GM18873 (cell line): ENCODE results near the gene ZCCHC10.
"Not testable (repeated sequence)": the region's sequence is repeated elsewhere in the genome, so short reads cannot be mapped to it uniquely, and the experiment has no call there.

Experiments
- ATAC-seq: cut with Tn5 transposase; IDR thresholded peaks from one replicate; pipeline ENCODE4 v1.9.1; 2021; ENCODE audit warnings: mild to moderate bottlenecking, moderate library complexity, moderate number of reproducible peaks; ENCODE audit not compliant: unreplicated experiment, low FRiP score

The ZCCHC10 gene

DNA sequence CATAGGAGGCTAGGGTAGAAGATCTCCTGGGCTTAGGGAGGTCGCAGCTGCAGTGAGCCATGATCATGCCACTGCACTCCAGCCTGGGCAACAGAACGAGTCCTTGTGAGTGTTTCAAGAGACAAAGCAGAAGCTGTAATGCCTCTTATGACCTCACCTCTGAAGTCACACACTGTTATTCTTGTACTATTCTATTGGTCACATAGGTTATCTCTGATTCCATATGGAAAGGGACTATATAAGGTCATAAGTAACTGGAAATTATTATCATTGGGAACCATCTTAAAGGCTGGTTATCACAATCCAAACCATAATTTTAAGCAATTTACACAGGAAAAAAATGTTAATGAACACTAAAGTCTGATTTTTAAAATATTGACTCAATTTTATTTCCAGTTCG is 45.1 kb downstream of the ZCCHC10 start:
- ATAC-seq, result no peak

DNA sequence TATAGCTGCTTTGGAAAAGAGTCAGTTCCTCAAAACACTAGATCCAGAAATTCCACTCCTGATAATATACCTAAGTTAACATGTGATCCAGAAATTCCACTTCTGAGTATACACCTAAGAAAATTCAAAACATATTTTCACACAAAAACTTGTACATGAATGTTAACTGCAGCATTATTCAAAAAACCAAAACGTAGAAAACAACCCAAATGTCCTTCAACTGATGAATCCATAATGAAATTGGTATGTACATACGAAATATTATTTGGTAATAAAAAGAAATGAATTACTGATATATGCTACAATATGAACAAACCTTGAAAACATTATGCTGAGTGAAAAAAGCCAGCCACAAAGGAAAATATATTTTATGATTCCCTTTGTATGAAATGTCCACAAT is 46.4 kb downstream of the ZCCHC10 start:
- ATAC-seq, result no peak

DNA sequence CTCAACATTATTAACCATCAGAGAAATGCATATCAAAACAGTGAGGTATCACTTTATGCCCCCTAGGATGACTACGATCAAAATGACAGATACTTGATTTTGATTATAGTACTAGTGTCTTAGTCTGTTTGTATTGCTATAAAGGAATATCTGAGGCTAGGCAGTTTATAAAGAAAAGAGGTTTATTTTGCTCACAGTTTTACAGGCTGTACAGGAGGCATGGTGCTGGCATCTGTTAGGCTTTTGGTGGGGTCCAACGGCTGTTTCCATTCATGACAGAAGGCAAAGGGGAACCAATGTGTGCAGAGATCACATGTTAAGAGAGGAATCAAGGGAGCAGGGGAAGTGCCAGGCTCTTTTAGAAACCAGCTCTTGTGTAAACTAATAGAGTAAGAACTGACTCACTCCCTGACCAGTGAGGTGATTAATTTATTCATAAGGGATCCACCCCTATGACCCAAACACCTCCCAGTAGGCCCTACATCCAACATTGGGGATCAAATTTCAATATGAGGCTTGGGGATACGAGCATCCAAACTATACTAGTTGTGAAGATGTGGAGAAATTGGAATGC is 46.9 kb downstream of the ZCCHC10 start:
- no peak for ATAC-seq

DNA sequence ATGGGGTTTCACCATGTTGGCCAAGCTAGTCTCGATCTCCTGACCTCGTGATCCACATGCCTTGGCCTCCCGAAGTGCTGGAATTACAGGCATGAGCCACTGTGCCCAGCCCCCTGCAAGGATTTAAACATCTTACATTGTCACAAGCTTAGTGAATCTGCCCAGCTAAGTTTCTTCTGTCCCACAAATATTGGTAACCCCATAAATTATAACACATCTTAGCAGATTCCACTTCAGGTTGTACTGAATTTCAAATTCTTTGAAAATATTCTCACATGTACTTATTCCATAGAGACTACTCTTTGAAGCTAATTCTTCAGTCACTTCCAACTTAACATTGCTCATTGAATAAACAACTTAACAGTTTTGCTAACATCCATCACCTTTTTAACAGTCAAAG is 49.5 kb downstream of the ZCCHC10 start:
- no peak for ATAC-seq

DNA sequence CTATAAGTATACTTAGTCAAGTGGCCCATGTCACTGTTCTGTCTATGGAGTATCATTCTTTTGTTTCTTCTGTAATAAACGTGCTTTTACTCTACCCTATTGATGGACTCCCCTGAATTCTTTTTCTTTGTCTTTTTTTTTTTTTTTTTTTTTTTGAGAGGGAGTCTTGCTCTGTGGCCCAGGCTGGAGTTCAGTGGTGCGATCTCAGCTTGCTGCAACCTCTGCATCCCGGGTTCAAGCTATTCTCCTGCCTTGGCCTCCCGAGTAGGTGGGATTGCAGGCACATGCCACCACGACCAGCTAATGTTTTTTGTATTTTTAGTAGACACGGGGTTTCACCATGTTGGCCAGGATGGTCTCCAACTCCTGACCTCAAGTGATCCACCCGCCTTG is 53.9 kb downstream of the ZCCHC10 start:
- ATAC-seq, result not testable (repeated sequence)

DNA sequence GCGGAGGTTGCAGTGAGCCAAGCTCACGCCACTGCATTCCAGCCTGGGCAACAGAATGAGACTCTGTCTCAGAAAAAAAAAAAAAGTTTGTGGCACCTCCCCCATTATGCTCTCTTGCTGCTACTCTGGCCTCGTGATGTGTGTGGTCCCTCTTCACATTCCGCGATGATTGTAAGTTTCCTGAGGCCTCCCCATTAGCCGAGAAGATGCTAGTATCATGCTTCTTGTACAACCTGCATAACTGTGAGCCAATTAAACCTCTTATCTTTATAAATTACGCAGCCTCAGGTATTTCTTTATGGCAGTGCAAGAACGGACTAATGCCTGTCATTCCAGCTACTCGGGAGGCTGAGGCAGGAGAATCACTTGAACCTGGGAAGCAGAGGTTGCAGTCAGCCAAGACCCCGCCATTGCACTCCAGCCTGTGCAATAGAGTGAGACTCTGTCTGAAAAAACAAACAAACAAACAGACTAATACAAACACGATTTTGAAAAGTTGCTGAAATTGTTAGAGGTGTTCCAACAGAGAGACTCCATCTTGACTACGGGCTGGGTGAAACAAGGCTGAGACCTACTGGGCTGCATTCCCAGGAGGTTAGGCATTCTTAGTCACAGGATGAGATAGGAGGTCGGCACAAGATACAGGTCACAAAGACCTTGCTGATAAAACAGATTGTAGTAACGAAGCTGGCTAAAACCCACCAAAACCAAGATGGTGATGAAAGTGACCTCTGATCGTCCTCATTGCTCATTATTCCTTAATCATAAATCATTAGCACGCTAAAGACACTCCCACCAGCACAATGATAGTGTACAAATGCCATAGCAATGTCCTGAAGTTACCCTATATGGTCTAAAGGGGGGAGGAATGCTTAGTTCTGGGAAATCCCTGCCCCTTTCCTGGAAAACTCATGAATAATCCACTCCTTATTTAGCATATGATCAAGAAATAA is 54.6 kb downstream of the ZCCHC10 start:
- ATAC-seq, result no peak

DNA sequence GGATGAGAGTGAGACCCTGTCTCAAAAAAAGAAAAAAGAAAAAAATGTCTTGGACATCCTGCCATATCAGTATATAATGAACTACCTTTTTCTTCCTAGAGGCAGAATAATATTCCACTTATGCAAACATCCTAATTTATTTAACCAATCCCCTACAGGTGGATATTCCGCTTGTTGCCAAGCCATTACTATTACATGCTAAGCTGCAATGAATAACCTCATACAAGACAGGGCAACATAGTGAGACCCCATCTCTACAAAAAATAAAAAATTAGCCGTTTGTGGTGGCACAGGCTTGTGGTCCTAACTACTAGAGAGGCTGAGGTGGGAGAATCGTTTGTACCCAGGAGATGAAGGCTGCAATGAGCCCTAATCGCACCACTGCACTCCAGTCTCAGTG is 61.2 kb downstream of the ZCCHC10 start:
- ATAC-seq, result no peak

DNA sequence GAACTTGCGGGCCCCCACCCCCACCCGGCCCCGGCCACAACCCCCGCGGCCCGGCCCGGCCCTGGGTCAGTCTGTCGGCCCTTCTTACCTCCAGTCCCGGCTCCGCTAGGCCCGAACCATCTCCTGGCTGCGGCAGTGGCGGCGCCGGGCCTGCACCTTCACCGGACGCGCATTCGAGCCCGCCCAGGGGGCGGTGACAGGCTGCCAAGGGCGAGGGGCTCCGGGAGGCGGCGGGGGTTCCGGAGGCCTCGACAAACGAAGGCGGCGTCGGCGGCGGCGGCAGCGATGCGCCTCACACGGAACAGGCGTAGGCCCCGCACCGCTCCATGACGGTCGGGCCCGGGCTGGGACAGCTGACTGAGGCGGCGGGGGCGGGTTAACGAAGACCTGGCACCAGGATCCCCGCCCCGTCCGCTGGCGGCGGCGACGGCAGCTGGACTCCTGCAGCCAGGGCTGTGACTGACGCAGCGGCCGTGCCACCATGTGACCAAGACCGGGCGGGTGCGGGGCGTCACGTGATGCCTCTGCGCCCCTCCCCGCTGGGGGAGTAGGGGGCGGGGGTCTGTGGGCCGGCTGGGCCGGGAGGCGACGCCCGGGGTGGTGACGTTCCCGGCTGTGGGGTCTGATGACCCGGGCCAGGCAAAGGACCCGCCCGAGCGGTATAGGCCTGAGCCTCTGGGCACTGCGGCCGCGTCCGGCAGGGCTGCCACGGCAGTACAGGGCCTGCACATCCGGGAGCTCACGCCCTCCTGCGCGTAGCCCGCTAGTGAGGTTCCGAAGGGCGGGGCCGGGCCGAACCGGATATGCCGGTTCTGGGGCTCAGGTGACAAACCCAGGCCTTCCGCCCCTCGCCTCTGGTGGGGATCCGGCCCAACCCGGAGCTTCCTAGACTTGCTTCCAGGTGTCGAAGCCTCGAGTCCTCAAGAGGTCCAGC is 62.9 kb downstream of the ZCCHC10 start, which contains the start of gene AFF4:
TSS of gene AFF4 (minus strand) at position 464 of the 934 bp plus-strand sequence. CDS start 26,445 bp downstream, outside the sequence.
- peak; percentile 89 for ATAC-seq

DNA sequence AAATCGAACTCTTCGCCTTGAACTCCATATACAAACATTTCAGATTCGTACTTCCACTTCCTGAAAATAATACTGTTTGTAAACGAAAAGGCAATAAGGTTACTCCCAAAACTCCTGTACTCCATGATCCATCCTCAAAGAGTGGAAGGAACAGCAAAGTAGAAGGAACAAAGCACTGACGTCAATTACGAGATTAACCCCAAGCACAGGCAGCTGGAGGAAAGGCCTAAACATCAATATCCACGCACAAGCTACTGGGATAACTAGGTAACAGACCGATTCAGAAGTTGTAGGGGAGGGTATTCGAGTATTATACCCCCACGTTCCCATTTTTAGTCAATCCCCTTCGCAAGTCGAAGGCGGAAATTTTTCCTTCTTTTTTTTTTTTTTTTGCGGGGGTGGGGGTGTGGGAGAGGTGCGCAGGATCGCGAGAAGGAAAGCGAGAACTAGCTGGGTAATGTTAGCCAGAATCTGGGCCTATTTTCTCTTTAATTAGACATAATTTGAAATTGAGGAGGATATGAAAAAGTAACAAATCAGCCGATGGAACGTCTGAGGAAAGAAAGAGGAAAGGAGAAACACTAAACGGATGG is 63.8 kb downstream of the ZCCHC10 start:
- no peak for ATAC-seq

DNA sequence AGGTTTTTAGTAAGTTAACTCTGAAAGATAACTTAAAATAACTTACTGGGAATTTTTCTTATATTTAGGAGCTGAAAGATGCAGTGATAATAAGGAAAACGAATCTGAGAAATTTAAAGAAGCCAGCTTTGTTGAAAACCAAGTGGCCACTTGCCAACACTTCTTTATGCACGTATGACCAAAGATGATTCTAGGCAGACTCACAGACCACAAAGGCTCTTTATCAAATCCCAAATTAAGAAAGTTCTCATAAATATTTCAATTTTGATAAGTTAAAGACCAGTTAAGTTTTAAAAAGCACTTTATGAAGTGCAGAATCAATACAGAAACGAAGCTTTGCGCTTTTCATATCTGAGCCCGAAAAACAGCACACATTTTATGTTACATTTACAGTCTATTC is 64.5 kb downstream of the ZCCHC10 start:
- ATAC-seq, result no peak

DNA sequence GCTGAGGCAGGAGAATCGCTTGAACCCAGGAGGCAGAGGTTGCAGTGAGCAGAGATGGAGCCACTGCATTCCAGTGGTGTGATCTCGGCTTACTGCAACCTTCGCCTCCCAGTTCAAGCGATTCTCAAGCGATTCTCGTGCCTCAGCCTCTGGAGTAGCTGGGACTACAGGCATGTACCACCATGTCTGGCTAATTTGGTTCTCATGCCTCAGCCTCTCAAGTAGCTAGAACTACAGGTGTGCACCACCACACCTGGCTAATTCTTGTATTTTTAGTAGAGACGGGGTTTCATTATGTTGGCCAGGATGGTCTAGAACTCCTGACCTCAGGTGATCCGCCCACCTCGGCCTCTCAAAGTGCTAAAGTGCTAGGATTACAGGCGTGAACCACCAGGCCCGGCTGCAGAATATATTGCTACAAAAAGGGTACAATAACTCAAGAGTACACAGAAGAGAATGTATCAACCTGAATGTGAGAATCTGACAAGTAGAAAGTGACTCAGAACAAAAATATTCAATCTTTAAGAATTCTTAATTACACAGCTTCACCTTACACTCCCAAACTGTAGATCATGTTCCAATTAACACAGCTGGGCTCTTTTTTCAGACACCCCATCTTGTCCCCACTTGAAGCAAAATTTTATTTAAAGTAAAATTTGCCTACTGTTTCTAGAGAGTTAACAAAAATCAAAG is 65.1 kb downstream of the ZCCHC10 start:
- ATAC-seq, result not testable (repeated sequence)

DNA sequence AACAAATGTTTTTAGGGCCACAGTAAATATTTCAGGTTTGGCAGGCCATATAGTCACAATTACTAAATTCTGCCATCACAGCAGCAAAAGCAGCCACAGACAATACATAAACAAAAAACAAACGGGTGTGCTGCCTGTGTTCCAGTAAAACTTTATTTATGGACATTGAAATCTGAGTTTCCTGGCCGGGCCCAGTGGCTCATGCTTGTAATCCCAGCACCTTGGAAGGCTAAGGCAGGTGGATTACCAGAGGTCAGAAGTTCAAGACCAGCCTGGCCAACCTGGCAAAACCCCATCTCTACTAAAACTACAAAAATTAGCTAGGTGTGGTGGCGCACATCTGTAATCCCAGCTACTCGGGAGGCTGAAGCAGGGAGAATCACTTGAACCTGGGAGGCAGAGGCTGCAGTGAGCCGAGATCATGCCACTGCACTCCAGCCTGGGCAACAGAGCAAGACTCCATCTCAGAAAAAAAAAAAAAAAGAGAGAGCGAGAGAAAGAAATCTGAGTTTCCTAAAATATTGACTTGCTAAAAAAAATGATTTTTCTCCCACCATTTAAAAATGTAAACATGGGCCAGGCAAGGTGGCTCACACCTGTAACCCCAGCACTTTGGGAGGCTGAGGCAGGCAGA is 70.1 kb downstream of the ZCCHC10 start:
- not testable (repeated sequence) for ATAC-seq

DNA sequence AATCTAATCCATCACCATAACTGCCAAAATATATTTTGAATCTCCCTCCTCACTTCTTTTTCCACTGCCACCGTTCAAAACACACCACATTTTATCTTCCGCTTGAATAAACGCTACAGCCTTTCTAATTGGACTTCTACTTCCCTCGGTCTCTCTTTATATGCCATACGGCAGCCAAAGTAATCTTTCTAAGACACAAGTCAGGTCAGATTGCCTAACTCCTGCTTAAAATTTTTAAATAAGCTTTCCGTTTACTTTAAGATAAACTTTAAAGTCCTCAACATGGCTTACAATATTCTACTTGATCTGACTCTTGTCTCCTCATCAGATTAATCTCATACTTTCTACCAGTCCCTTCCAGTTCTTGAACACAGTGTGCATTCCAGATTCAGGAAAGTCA is 72.6 kb downstream of the ZCCHC10 start:
- ATAC-seq, result no peak

DNA sequence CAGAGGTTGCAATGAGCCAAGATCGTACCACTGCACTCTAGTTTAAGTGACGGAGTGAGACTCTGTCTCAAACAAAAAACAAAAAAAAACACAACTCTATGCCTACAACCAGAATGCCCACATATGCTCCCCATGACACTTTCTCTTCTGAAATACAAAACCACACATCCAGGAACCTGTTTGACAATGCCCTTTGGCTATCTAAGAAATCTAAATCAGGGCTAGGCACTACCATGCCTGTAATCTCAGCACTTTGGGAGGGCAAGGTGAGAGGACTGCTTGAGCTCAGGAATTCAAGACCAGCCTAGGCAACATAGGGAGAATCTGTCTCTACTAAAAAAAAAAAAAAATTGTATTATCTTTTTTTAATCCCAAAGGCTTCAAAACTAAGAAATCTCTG is 73.5 kb downstream of the ZCCHC10 start:
- ATAC-seq, result no peak

DNA sequence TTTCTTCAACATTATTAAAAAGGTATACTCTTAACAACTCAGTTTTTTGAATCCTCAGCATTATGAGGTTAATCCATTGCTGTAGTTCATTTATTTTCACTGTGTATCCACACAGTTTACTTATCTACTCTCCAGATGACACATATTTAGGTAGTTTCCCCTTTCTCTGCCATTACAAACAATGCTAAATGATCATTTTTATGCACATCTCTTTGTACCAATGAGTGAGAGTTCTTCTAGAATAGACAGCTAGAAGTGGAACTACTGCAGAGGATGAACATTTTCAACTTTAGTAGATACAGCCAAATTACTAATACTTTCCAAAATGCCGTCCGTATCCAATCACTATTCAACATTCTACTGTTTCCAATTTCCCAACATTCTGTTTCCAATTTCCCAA is 74.5 kb downstream of the ZCCHC10 start:
- no peak for ATAC-seq

DNA sequence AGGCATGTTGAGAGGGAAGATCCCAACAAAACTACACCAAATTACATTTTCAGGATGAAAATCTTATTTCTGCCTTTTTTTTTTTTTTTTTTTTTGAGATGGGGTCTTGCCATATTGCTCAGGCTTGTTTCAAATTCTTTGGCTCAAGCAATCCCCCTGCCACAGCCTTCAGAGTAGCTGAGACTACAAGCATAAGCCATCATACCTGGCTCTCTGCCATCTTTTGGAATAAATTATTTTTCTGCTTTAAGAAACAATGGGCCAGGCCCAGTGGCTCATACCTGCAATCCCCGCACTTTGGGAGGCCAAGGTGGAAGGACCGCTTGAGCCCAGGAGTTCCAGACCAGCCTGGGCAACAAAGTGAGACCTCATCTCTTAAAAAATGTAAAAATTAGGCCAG is 77.2 kb downstream of the ZCCHC10 start:
- ATAC-seq, result no peak

DNA sequence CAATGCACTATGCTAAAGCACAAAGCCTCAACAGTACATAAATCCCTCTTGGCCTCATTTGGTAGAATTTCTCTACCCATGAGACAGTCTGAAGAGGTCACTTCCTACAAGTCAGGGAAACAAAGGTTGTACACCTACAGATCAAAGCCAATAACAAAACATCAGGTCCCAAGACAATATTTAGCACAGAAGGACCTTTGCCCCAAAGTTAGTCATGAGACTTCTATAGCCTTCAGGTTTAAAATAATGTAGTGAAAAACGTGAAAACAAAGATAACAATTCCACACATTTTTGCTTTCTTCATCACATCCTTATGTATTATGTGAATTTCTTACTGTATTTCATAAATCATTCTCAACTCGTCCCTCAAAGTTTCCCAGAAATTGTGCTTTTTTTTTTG is 78.7 kb downstream of the ZCCHC10 start:
- no peak for ATAC-seq
